Keratinocyte (primary cell): Measurements from ENCODE around the gene DGKZ. TPM values are rescaled to one million over a fixed set of nuclear protein-coding genes. Genes with fewer than 3 reads are reported as not detected.

Experiments used
- DNase-seq: peaks from one replicate; pipeline ENCODE4 v3.0.0-alpha.2; 2011; ENCODE audit warnings: low read depth, missing footprints, low spot score
- FAIRE-seq: peaks from 2 replicates; lab custom pipeline; 2011; peaks lifted over from hg19 to GRCh38; lab: Jason Lieb, UNC
- H2AFZ ChIP-seq: 2 replicates; pipeline ENCODE4 v1.6.0; 2012; ENCODE audit warnings: low read length, control low read depth, inconsistent platforms; ENCODE audit not compliant: control insufficient read depth
- H3K27ac ChIP-seq: 2 replicates; pipeline ENCODE4 v1.5.1; 2011; ENCODE audit warnings: low read length; ENCODE audit not compliant: control insufficient read depth, insufficient read depth
- H3K27me3 ChIP-seq: 3 replicates; pipeline ENCODE4 v1.6.0; 2011; ENCODE audit warnings: low read length; ENCODE audit not compliant: control insufficient read depth, insufficient read depth; ENCODE audit errors: extremely low read depth
- H3K36me3 ChIP-seq, 2 experiments: 2 replicates in 1 of 2; 3 replicates in 1 of 2; pipeline ENCODE4 v1.5.1; 2011; ENCODE audit warnings: low read length in 2 of 2, mild to moderate bottlenecking in 1 of 2; ENCODE audit not compliant: control insufficient read depth in 2 of 2, insufficient read depth in 2 of 2; ENCODE audit errors: extremely low read depth in 1 of 2
- H3K4me1 ChIP-seq: 3 replicates; pipeline ENCODE4 v1.5.1; 2011; ENCODE audit warnings: low read length; ENCODE audit not compliant: control insufficient read depth, insufficient read depth; ENCODE audit errors: extremely low read depth
- H3K4me2 ChIP-seq: 3 replicates; pipeline ENCODE4 v1.6.0; 2011; ENCODE audit warnings: low read depth, low read length; ENCODE audit not compliant: control insufficient read depth, insufficient read depth; ENCODE audit errors: extremely low read depth
- H3K4me3 ChIP-seq, 3 experiments: fragments of 200-600 bp in 1 of 3; sonication (generic) in 1 of 3; 2 replicates in 2 of 3; 3 replicates in 1 of 3; pipeline ENCODE4 v1.5.1; 2011 to 2016; ENCODE audit warnings: low read length in 3 of 3, mild to moderate bottlenecking in 3 of 3, control low read depth in 2 of 3, inconsistent platforms in 1 of 3, low read depth in 1 of 3, mixed read lengths in 1 of 3, mixed run types in 1 of 3, moderate library complexity in 1 of 3; ENCODE audit not compliant: control insufficient read depth in 2 of 3, insufficient read depth in 2 of 3; ENCODE audit errors: extremely low read depth in 1 of 3
- H3K79me2 ChIP-seq: 2 replicates; pipeline ENCODE4 v1.6.0; 2012; ENCODE audit warnings: low read length; ENCODE audit not compliant: control insufficient read depth, insufficient read depth
- H3K9ac ChIP-seq: 3 replicates; pipeline ENCODE4 v1.6.0; 2011; ENCODE audit warnings: low read length; ENCODE audit not compliant: control insufficient read depth, insufficient read depth; ENCODE audit errors: extremely low read depth
- H3K9me1 ChIP-seq: 3 replicates; pipeline ENCODE4 v1.6.0; 2011; ENCODE audit warnings: low read length; ENCODE audit not compliant: control insufficient read depth, insufficient read depth; ENCODE audit errors: extremely low read depth
- H3K9me3 ChIP-seq: 2 replicates; pipeline ENCODE4 v1.5.1; 2012; ENCODE audit warnings: low read depth, low read length; ENCODE audit not compliant: control insufficient read depth
- H4K20me1 ChIP-seq: 3 replicates; pipeline ENCODE4 v1.6.0; 2011; ENCODE audit warnings: low read length; ENCODE audit not compliant: control insufficient read depth, insufficient read depth; ENCODE audit errors: extremely low read depth
- EZH2 ChIP-seq: IDR thresholded peaks from one replicate; pipeline ENCODE4 v1.6.1; 2012; ENCODE audit warnings: inconsistent platforms, mild to moderate bottlenecking, low read length, moderate library complexity
- dilution Hi-C: fragments of 300-500 bp; cut with MboI; formaldehyde crosslinking; loops from one replicate; pipeline ENCODE4 v1.7.0; 2020; ENCODE audit warnings: low sequenced_read_pairs; ENCODE audit not compliant: extremely low pct_ligation_motif_present
- polyA plus RNA-seq, 5 experiments: library from polyadenylated mRNA; depleted of rRNA in 3 of 5; stranded (reverse) in 3 of 5; stranded (forward) in 1 of 5; unstranded in 1 of 5; fragments of >200 nt; gene quantifications; 1 replicate in 1 of 5; 2 replicates in 3 of 5; 3 replicates in 1 of 5; pipeline versions ENCODE4 v1.2.1 to v1.2.3, GENCODE V29; 2011 to 2012; ENCODE audit warnings: missing spikeins in 2 of 5, low read depth in 1 of 5, low replicate concordance in 1 of 5
- TF ChIP-seq, protein P1 (sequence below), 3 experiments: IDR thresholded peaks in 1 of 3; conservative IDR thresholded peaks in 1 of 3; optimal IDR thresholded peaks in 1 of 3; 2 replicates in 2 of 3; 3 replicates in 1 of 3; pipeline versions ENCODE3 to v1.5.1; 2011; ENCODE audit warnings: low read length in 3 of 3, mild to moderate bottlenecking in 3 of 3, moderate library complexity in 2 of 3, control low read depth in 1 of 3, inconsistent platforms in 1 of 3; ENCODE audit not compliant: insufficient read depth in 2 of 3; ENCODE audit errors: extremely low read depth in 1 of 3

DGKZ gene
- polyA plus RNA-seq, 1 donor (not counting 4 experiments of a cell fraction or from before 2014, with no cell fraction given): 23.3 TPM

DNA sequence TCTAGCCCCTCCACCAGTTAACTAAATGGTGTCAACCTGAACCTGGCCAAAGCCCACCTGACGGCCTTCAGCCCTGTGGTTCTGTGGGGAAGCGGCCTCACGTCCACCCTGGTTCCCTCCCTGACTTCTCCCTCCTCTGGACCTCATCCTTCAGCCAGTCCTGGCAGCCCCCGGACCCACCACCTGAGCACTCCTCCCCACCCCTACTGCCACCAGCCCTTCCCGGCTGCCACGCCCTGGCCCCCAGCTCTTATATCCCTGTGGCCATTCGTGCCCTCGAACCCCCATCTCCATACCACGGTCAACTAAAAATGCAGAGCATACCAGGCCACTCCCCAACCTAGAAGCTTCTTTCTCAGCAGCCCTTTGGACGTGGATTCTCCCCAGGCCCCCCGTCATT, 30.0 kb downstream of the DGKZ start:
- Histone ChIP-seq H3K79me2 (no peaks in the 10 kb centered on the region), H3K27ac (no peak overlapping the region), H3K36me3 (peaks cover 10 to 31% of the 10 kb centered on the region in 2 experiments), H3K9me3 (no peaks in the 10 kb centered on the region), H3K27me3 (peaks cover 6% of the 10 kb centered on the region), H4K20me1 (no peaks in the 10 kb centered on the region), H3K4me1 (peaks cover 7% of the 10 kb centered on the region), H3K9me1 (no peaks in the 10 kb centered on the region), H3K9ac (no peak overlapping the region), H2AFZ (no peak overlapping the region), H3K4me2 (no peak overlapping the region), H3K4me3 (no peak overlapping the region)
- FAIRE-seq (no peak), DNase-seq (no peak)
- TF ChIP-seq EZH2: no peak
- TF ChIP-seq, protein P1, sequence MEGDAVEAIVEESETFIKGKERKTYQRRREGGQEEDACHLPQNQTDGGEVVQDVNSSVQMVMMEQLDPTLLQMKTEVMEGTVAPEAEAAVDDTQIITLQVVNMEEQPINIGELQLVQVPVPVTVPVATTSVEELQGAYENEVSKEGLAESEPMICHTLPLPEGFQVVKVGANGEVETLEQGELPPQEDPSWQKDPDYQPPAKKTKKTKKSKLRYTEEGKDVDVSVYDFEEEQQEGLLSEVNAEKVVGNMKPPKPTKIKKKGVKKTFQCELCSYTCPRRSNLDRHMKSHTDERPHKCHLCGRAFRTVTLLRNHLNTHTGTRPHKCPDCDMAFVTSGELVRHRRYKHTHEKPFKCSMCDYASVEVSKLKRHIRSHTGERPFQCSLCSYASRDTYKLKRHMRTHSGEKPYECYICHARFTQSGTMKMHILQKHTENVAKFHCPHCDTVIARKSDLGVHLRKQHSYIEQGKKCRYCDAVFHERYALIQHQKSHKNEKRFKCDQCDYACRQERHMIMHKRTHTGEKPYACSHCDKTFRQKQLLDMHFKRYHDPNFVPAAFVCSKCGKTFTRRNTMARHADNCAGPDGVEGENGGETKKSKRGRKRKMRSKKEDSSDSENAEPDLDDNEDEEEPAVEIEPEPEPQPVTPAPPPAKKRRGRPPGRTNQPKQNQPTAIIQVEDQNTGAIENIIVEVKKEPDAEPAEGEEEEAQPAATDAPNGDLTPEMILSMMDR (optimal IDR thresholded peaks at IDR 0.05 in 1 of 3, IDR thresholded peaks at IDR 0.05 in 1 of 3, conservative IDR thresholded peaks at IDR 0.05 in 1 of 3; ENCODE audit: extremely low read depth in 1 of 3, insufficient read depth in 2 of 3, low read length in 3 of 3): no peak
- dilution Hi-C loops: no loop called here

DNA sequence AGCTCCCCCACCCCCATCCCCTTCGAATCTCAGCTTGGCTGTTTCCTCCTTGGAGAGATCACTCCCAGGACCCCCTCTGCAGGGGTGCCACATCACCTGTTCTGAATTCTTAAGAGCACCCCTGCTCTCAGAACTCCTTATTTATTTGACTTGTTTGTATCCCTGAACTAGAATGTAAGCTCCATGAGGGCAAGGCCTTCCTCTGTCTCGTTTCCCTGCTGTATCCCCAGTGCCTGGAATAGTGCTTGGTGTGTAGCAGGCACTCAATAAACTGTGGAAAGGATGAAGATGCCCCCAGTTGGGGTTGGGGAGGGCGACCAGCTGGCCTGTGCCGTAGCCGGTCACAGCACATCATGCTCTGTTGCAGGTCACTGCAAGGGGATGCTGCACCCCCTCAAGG, 30.6 kb downstream of the DGKZ start:
- Histone ChIP-seq H3K9me1 (no peaks in the 10 kb centered on the region), H4K20me1 (no peaks in the 10 kb centered on the region), H2AFZ (no peak overlapping the region), H3K4me3 (no peak overlapping the region), H3K4me2 (no peak overlapping the region), H3K4me1 (peaks cover 7% of the 10 kb centered on the region), H3K9ac (no peak overlapping the region), H3K27ac (no peak overlapping the region), H3K27me3 (peaks cover 10% of the 10 kb centered on the region), H3K36me3 (peaks cover 10 to 28% of the 10 kb centered on the region in 2 experiments), H3K79me2 (no peaks in the 10 kb centered on the region), H3K9me3 (no peaks in the 10 kb centered on the region)
- dilution Hi-C loops: no loop called here
- FAIRE-seq (no peak), DNase-seq (no peak)
- TF ChIP-seq, protein P1 (optimal IDR thresholded peaks at IDR 0.05 in 1 of 3, IDR thresholded peaks at IDR 0.05 in 1 of 3, conservative IDR thresholded peaks at IDR 0.05 in 1 of 3; ENCODE audit: extremely low read depth in 1 of 3, insufficient read depth in 2 of 3, low read length in 3 of 3): no peak
- TF ChIP-seq EZH2: no peak
